OCI-LY1 (cell line): ENCODE data around the gene PRF1.
A peak's percentile ranks its signal among the peaks of the same experiment; 100 is the strongest.

ENCODE experiments used
- H2AFZ ChIP-seq: fragments of 200-600 bp; sonication (generic), shearing (Covaris generic); 2 replicates; pipeline ENCODE4 v1.6.0; 2014; ENCODE audit warnings: antibody characterized with exemption, mild to moderate bottlenecking, low read length
- H3F3A ChIP-seq: fragments of 200-600 bp; sonication (generic), shearing (Covaris generic); 2 replicates; pipeline ENCODE4 v1.6.0; 2014; ENCODE audit warnings: mild to moderate bottlenecking, antibody characterized with exemption, low read length, moderate library complexity; ENCODE audit not compliant: insufficient read depth
- H3K27ac ChIP-seq: fragments of 200-600 bp; sonication (generic); 2 replicates; pipeline ENCODE4 v1.5.1; 2014; ENCODE audit warnings: low read length, mixed run types, mild to moderate bottlenecking, low read depth; ENCODE audit not compliant: poor library complexity, severe bottlenecking
- H3K27me3 ChIP-seq: fragments of 200-600 bp; sonication (generic); 2 replicates; pipeline ENCODE4 v1.6.0; 2014; ENCODE audit warnings: antibody characterized with exemption, mild to moderate bottlenecking, low read length, moderate library complexity; ENCODE audit not compliant: insufficient read depth
- H3K36me3 ChIP-seq: fragments of 200-600 bp; sonication (generic); 2 replicates; pipeline ENCODE4 v1.6.1; 2014; ENCODE audit warnings: mild to moderate bottlenecking, antibody characterized with exemption, low read length, moderate library complexity, mixed read lengths; ENCODE audit not compliant: insufficient read depth
- H3K4me1 ChIP-seq: fragments of 200-600 bp; sonication (generic); 2 replicates; pipeline ENCODE4 v1.5.1; 2014; ENCODE audit warnings: mild to moderate bottlenecking, low read length, moderate library complexity; ENCODE audit not compliant: insufficient read depth, severe bottlenecking
- H3K4me2 ChIP-seq: fragments of 200-600 bp; sonication (generic), shearing (Covaris generic); 2 replicates; pipeline ENCODE4 v1.6.1; 2014; ENCODE audit warnings: low read length
- H3K4me3 ChIP-seq: fragments of 200-600 bp; sonication (generic); 2 replicates; pipeline ENCODE4 v1.5.1; 2014; ENCODE audit warnings: low read length, low read depth, mild to moderate bottlenecking, mixed read lengths; ENCODE audit not compliant: poor library complexity, severe bottlenecking
- H3K79me2 ChIP-seq: fragments of 200-600 bp; shearing (Covaris generic); 2 replicates; pipeline ENCODE4 v1.6.1; 2016; ENCODE audit warnings: mixed run types, low read length, mixed read lengths; ENCODE audit not compliant: insufficient read depth
- H3K9ac ChIP-seq: fragments of 200-600 bp; sonication (generic), shearing (Covaris generic); 2 replicates; pipeline ENCODE4 v1.6.1; 2014; ENCODE audit warnings: mild to moderate bottlenecking, low read length, mixed read lengths
- H3K9me2 ChIP-seq: fragments of 200-600 bp; sonication (generic), shearing (Covaris generic); 2 replicates; pipeline ENCODE4 v1.6.1; 2014; ENCODE audit warnings: low read depth, mild to moderate bottlenecking, low read length, mixed read lengths
- H3K9me3 ChIP-seq: fragments of 200-600 bp; shearing (Covaris generic); 2 replicates; pipeline ENCODE4 v1.6.1; 2014; ENCODE audit warnings: low read length, mixed read lengths
- H4K20me1 ChIP-seq: fragments of 200-600 bp; sonication (generic), shearing (Covaris generic); 2 replicates; pipeline ENCODE4 v1.6.0; 2016; ENCODE audit warnings: mild to moderate bottlenecking, low read length; ENCODE audit not compliant: insufficient read depth
- EZH2 ChIP-seq: fragments of 200-600 bp; sonication (generic), shearing (Covaris generic); IDR thresholded peaks from 2 replicates; pipeline ENCODE4 v1.8.0; 2017; ENCODE audit warnings: borderline replicate concordance, mixed run types, mild to moderate bottlenecking, antibody characterized with exemption, low read length, moderate library complexity, mixed read lengths
- TF ChIP-seq, protein P1 (sequence below): fragments of 200-600 bp; sonication (generic), shearing (Covaris generic); IDR thresholded peaks from 2 replicates; pipeline ENCODE4 v1.5.1; 2017; ENCODE audit warnings: mild to moderate bottlenecking, antibody characterized with exemption, low read length, moderate library complexity, mixed read lengths

Gene PRF1

DNA sequence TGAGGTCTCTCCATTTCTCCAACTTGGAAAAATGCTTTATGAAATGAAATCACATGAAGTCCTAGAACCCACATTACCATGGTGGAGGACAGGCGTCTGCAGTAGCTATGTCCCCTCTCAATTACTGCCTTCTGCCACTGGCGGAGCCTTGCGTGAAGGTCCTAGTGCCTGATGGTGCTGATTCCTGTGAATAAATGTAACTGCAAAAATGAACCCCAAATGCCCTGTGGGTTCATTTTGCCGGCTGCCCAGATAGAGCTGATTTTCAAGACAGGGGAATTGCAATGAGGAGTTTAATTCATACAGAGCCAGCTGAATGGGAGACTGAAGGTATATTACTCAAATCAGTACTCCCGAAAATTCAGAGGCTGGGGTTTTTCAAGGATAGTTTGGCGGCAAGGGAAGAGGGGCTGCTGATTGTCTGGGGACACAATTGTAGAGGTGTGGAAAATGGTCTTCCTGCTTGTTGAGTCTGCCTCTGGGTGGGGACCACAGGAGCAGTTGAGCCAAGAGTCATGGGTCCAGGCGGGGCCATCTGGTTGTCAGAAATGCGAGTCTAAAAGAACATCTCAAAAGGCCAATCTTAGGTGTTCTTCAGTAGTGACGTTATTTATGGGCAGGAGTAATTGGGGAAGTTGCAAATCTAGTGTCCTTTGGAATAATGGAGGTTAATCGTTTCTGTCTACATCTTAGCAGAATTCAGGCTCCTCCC, 13.5 kb downstream of the PRF1 start:
- H2AFZ ChIP-seq, result no peak overlapping the region
- peak overlapping the region; percentile 42 for H3K4me2 ChIP-seq
- H3K27ac ChIP-seq, result peak overlapping the region; percentile 98
- peak overlapping the region; percentile 46 for H3K9ac ChIP-seq
- H3K36me3 ChIP-seq, result no peaks in the 10 kb centered on the region
- peaks cover 100% of the 10 kb centered on the region for H3K4me1 ChIP-seq
- no peaks in the 10 kb centered on the region for H3K9me2 ChIP-seq
- H3K79me2 ChIP-seq, result no peaks in the 10 kb centered on the region
- TF ChIP-seq EZH2, result no peak
- TF ChIP-seq, protein P1, sequence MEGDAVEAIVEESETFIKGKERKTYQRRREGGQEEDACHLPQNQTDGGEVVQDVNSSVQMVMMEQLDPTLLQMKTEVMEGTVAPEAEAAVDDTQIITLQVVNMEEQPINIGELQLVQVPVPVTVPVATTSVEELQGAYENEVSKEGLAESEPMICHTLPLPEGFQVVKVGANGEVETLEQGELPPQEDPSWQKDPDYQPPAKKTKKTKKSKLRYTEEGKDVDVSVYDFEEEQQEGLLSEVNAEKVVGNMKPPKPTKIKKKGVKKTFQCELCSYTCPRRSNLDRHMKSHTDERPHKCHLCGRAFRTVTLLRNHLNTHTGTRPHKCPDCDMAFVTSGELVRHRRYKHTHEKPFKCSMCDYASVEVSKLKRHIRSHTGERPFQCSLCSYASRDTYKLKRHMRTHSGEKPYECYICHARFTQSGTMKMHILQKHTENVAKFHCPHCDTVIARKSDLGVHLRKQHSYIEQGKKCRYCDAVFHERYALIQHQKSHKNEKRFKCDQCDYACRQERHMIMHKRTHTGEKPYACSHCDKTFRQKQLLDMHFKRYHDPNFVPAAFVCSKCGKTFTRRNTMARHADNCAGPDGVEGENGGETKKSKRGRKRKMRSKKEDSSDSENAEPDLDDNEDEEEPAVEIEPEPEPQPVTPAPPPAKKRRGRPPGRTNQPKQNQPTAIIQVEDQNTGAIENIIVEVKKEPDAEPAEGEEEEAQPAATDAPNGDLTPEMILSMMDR, result no peak
- H3F3A ChIP-seq, result peaks cover 19% of the 10 kb centered on the region
- H4K20me1 ChIP-seq, result no peaks in the 10 kb centered on the region
- no peaks in the 10 kb centered on the region for H3K9me3 ChIP-seq
- no peaks in the 10 kb centered on the region for H3K27me3 ChIP-seq
- no peak overlapping the region for H3K4me3 ChIP-seq

DNA sequence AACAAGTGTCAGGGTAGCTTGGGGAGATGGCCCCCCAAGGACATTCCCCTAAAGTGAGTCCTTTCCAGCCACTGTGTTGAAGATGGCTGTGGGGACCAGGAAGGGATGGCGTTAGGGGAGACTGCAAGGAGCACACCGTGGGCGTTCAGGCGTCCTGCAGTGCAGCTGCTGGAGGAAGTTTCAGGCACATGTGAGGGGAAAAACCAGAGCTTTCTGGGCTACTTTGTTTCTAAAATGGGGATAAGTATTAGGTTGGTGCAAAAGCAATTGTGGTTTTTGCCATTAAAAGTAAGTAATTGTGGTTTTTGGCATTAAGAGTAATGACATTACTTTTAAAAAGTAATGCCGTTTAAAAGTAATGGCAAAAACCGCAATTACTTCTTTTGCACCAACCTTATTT, 14.3 kb downstream of the PRF1 start:
- Histone ChIP-seq H3K36me3 (no peaks in the 10 kb centered on the region), H3K9ac (peak overlapping the region; percentile 46), H3K9me3 (no peaks in the 10 kb centered on the region), H3K27ac (peak overlapping the region; percentile 98), H3K27me3 (no peaks in the 10 kb centered on the region), H3K79me2 (no peaks in the 10 kb centered on the region), H3K9me2 (no peaks in the 10 kb centered on the region), H4K20me1 (no peaks in the 10 kb centered on the region), H3K4me2 (peak overlapping the region; percentile 42), H3F3A (peaks cover 19% of the 10 kb centered on the region), H3K4me3 (no peak overlapping the region), H3K4me1 (peaks cover 100% of the 10 kb centered on the region), H2AFZ (no peak overlapping the region)
- TF ChIP-seq, protein P1, result no peak
- no peak for TF ChIP-seq EZH2

DNA sequence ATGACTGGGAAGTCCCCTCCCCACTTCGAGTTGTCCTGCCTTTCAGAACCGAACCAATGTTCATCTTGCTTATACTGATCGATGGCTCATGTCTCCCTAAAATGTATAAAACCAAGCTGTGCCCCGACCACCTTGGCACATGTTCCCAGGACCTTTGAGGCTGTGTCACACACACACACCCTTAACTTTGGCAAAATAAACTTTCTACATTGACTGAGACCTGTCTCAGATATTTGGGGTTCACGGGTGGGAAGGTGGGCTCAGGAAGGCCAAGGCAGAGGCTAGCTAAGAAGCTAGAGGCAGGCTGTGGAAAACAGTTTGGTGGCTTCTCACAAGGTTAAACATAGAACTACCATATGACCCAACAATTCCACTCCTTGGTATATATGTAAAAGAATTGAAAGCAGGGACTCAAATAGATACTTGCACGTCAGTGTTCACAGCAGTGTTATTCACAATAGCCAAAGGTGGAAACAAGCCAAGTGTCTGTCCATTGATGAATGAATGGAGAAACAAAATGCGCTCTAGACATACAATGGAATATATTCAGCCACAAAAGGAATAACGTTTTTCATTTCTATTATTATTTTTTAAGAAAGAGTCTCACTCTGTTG, 15.4 kb downstream of the PRF1 start:
- no peak for TF ChIP-seq EZH2
- TF ChIP-seq, protein P1, result no peak
- H3K4me3 ChIP-seq, result no peak overlapping the region
- peak overlapping the region; percentile 98 for H3K27ac ChIP-seq
- H3K27me3 ChIP-seq, result no peaks in the 10 kb centered on the region
- H3K36me3 ChIP-seq, result no peaks in the 10 kb centered on the region
- 0 out of 2 replicates have a peak overlapping the region, but pooled peaks have one; percentile 25 for H3K4me2 ChIP-seq
- no peaks in the 10 kb centered on the region for H3K9me2 ChIP-seq
- peaks cover 97% of the 10 kb centered on the region for H3K4me1 ChIP-seq
- H3F3A ChIP-seq, result peaks cover 19% of the 10 kb centered on the region
- H3K9me3 ChIP-seq, result no peaks in the 10 kb centered on the region
- H3K9ac ChIP-seq, result peak overlapping the region; percentile 61; the same call in 1 of the 2 replicates
- no peaks in the 10 kb centered on the region for H4K20me1 ChIP-seq
- H3K79me2 ChIP-seq, result no peaks in the 10 kb centered on the region
- H2AFZ ChIP-seq, result no peak overlapping the region
